ENCODE results near the gene L3HYPDH.

DNA sequence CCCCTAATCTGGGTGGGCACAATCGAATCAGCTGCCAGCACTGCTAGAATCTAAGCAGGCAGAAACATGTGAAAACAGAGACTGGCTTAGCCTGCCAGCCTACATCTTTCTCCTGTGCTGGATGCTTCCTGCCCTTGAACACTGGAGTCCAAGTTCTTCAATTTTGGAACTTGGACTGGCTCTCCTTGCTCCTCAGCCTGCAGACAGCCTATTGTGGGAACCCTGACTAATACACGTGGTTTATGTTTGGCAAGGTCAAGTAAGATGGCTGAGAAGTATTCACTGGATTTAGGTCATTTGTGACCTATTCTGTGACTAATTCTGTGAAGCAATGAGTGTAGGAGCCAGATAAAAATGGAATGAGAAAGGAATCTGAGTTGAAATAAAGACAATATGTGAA, 30.1 kb downstream of the L3HYPDH start:
- TF ChIP-seq CEBPB (IDR thresholded peaks at IDR 0.05) (no peak), TEAD4 (IDR thresholded peaks at IDR 0.05) (no peak), USF1 (IDR thresholded peaks at IDR 0.05) (no peak), YY1 (IDR thresholded peaks at IDR 0.05; ENCODE audit: low read depth) (no peak), ZBTB7A (IDR thresholded peaks at IDR 0.05; ENCODE audit: low read depth) (no peak), FOXM1 (IDR thresholded peaks at IDR 0.05; ENCODE audit: borderline replicate concordance, low read depth) (no peak), EP300 (IDR thresholded peaks at IDR 0.05; ENCODE audit: borderline replicate concordance) (no peak), CREB1 (IDR thresholded peaks at IDR 0.05; ENCODE audit: low read depth) (no peak), TAF1 (IDR thresholded peaks at IDR 0.05; ENCODE audit: low read depth) (no peak), TCF12 (IDR thresholded peaks at IDR 0.05; ENCODE audit: low read depth) (no peak), RAD21 (IDR thresholded peaks at IDR 0.05; ENCODE audit: low read depth) (no peak), MAX (IDR thresholded peaks at IDR 0.05) (no peak)
